Stimulated activated CD8-positive, alpha-beta memory T cell treated with anti-CD3 and anti-CD28 coated beads, Interleukin-12 subunit alpha, Interleukin-12 subunit beta, amount 100 ng/mL, for 1 hour (primary cell): ENCODE measurements around the gene SLC5A2.
"Not testable (repeated sequence)": the region's sequence is repeated elsewhere in the genome, so short reads cannot be mapped to it uniquely, and the experiment has no call there.

Source experiments
- DNase-seq: peaks from one replicate; pipeline ENCODE4 v3.0.0-alpha.2; 2020; ENCODE audit warnings: low read depth

The SLC5A2 gene

DNA sequence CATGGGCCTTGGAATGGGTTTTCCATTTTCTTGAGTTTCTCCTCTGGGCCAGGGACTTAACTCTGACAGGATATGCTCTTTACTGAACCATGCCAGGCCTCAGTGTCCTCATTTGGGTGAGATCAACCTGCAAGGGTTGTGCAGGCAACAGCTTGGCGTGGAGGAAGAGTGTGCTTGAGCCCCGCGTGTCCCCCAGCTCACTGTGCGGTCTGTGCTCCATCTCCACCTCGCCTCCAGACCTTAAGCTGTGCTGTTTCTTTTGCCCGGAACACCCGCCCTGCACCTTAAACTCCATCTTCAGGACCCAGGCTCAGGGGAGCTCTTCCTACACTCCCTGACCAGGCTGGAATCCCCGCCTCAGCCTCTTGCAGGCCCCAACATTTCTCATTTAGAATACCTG lies 15.6 kb downstream of the SLC5A2 start:
- DNase-seq, result no peak

- no peak for DNase-seq
Observed at GRCh38 chr16:31499928-31500327, 17.0 kb downstream of the SLC5A2 start.

DNA sequence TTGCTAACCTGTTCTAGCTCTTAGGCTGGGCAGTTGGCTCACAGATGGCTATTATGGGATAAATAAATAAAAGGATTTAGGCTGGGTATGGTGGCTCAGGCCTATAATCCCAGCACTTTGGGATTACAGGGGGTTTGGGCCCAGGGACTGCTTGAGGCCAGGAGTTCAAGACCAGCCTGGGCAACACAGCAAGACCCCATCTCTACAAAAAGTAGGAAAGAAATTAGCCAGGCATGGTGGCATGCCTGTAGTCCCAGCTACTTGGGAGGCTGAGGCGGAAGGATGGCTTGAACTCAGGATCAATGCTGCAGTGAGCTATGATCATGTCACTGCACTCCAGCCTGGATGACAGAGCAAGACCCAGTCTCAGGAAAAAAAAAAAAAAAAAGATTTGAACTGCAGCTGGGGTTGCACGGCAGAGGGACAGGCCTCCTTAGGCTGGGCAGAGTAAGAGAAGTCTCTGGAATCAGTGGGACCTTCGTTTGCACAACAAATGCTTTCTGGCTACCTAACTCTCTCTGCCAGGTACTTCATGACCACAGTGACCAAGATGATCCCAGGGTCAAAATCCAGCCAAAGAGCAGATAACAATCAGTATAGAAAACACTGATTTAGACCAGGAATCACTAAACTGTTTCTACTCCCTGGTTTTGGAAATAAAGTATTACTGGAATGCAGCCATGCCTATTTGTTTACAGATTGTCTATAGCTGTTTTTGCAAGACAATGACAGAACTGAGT lies 18.5 kb downstream of the SLC5A2 start:
- DNase-seq, result no peak

DNA sequence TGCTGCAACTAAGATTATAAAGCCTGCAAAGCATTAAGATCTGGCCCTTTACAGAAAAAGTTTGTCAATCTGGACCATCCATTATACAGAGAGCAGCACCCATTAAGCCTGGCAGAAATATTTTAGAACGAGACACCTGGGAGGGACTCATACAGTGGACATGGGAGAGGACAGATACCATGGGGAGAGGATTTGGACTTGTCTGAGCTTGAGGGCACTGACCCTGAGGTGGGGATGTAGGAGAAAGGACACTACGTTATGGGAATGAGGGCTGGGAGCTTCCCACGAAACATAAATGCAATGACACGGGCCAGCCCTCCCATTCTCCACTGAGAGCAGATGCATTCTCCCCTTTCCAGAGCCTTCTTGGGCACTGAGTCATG lies 19.0 kb downstream of the SLC5A2 start:
- DNase-seq, result no peak

DNA sequence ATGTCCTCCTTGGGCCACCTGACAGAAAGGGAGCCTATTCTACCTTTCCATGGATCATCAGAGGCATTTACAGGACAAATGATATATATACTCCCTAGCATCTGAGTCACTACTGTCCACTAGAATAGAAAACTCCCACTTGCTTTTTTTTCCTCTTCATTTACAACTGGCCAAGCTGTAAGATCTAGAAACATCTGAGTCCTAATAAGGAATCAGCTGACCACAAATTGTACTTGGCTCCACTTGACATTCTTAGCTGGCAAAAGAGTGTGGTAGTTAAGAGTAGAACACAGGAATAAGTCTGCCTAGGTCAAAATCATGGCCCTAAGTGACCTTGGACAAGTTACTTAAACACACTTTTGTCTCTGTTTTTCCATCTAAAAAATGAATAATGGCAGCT lies 20.1 kb downstream of the SLC5A2 start:
- no peak for DNase-seq

DNA sequence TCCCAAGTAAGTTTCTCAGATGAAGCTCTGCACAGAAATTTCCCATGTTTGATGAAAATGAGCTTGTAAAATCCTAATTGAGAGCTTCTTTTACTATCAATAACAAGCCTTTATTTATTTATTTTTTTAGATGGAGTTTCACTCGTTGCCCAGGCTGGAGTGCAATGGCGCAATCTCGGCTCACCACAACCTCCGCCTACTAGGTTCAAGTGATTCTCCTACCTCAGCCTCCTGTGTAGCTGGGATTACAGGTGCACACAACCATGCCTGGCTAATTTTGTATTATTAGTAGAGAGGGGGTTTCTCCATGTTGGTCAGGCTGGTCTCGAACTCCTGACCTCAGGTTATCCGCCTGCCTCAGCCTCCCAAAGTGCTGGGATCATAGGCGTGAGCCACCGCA lies 20.6 kb downstream of the SLC5A2 start:
- not testable (repeated sequence) for DNase-seq

GRCh38 chr16:31504159-31504558 lies 21.2 kb downstream of the SLC5A2 start:
- no peak for DNase-seq

GRCh38 chr16:31505483-31505882 lies 22.6 kb downstream of the SLC5A2 start:
- DNase-seq, result no peak

DNA sequence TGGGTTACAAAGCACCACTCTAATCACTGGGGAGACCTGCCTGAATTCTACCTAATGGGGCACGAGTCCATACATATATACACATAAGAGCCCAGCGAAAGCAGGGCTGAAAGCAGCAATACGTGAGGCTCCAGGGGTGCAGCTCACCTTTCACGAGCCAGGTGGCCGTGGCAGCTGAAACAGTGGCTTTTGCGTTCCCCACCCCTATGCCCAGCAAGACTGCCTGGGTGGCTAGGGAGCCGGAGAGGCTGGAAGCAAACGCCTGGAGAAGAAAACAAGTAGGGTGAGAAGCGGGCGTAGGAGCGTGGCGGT lies 24.6 kb downstream of the SLC5A2 start:
- no peak for DNase-seq

DNA sequence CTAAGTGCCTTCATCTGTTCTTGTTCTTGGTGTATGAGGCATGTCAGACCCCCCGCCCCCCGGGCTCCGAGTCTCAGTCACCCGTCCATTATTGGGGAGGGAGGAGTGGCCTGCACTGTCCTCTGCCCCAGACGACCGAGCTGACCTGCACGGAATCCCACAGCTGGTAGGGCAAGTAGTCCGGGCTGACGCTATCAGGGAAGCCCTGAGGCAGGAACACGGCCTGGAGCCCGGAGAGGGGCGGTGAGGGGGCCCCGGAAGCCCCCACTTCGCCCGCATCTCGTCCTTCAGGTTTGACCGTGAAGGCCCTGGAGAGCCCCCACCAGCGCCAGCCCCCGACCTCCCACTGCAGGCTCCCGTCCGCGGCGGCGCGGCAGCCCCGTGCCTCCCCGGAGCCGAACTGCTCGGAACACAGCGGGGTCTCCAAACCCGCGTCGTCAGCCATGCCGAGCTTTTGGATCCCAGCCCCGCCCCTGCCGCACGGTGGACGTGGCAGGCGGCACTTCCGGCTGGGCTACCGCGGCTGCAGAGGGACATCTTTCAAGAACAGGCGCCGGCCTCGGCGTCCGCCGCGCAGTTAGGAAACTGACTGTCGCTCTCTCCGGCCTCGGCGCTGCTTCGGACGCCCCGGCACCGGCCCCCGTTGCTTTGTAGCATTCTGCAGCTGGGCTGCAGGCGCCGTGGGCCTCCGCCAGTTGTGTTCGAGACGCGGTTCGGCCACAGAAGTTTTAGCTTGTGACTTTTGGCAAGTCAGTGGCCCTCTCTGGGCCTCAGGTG lies 25.2 kb downstream of the SLC5A2 start, which contains the start of gene RUSF1:
Gene RUSF1 (minus strand): TSS at position 463 of the 777 bp plus-strand sequence. CDS start 18 bp downstream, at position 445.
- peak; percentile 60 for DNase-seq

GRCh38 chr16:31508706-31509195 lies 25.8 kb downstream of the SLC5A2 start:
- no peak for DNase-seq

DNA sequence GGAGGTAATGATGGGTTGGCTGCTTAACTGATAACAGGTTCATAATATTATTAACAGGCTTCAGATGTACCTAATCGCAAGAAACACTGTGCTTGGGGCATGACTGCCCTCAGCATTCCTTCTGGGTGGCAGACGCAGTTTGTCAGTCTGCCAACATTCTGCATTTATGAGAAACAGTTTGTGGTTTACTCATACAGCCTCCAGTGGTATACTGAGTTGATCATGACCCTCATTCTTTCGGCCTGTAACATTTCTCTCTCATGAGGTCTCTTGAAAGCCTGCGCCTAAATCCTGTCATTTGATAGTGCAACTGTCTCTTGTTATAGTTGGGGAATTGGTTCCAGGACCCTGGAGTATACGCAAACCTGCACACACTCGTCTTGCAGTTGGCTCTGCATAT lies 30.2 kb downstream of the SLC5A2 start:
- no peak for DNase-seq

DNA sequence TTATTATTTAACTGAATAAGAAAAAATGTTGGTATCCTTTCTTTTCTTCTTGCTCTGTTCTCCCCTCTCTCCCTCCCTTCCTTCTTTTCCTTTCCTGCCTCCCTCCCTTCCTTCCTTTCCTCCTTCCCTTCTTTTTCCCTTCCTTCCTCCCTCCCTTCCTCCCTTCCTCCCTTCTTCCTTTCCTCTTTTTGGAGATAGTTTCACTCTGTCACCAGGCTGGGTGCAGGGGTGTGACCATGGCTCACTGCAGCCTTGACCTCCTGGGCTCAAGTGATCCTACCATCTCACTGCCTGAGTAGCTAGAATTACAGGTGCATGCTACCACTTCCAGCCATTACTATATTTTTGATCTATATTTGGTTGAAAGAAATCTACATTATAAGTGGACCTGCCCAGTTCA lies 31.0 kb downstream of the SLC5A2 start:
- no peak for DNase-seq

DNA sequence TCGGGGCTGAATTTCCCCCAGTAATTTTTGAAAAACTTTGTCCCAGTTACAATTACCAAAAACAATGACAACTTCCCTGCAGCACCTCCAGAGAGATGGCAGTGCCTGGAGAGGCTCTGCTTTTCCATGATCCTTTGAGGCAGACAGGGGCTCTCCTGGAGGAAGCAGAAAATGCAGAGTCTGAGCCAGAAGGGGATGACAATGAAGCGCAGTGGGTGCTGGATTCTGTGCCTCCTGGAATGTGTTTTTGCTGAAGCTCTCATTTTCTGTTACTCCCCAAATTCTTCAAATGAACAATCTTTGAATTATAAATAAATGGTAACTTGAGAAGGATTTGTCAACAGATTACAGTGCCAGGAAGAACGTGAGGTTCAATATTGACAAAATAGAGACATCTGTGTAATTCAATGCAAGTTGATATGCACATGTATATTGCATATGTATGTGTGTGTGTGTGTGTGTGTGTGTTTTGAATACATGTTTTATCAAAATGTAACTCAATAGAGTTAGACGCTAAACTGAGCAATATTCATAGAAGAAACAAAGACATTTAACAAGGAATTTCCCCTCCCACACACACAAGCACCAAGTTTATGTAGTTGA lies 35.0 kb downstream of the SLC5A2 start:
- no peak for DNase-seq

DNA sequence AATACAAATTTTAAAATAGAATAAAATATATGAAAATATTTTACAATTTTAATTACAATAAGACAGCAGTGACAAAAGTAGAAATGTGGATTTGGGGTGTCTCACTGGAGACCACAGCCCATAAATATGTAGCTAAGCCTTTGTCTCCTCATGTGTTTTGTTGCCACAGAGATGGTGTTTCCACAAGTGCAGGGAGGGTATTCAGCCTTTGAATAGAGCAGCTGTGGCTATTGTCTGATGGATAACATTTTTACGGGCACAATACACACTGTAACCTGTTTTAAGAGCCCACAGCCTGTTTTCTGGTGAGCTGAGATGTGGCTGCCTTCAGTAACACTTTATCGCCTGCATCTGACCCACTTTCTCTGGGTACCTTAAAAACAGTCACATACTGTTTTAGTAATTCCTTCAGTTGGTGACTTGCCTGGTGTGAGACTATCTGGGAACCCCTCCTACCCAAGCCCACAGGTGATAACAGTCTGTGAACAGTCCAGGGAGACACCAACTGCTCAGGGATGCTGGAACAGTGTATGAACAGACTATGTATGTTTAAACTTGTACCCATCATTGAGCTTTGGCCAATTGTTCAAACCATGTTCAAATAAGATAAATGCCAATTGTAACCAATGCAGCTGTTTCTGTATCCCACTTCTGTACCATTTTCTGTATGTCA lies 37.0 kb downstream of the SLC5A2 start:
- no peak for DNase-seq

DNA sequence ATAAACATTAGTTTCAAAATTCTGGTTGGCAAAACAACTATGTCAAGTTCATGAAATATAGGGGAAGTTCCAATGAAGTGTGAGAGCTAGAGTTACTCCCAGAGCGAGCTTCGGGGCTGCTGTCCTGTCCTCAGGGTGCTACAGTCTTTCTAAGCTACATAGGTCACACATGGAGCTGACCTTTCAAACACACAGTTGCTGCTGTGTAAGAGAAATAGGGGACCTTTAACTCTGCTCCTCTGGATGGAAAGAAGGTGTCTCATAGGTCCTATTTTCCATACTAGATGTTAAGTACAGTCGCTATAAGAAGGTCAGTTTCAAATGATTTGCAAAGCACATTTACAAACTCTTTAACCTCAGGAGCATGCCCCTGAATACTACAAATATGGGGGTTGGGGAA lies 38.4 kb downstream of the SLC5A2 start:
- no peak for DNase-seq

GRCh38 chr16:31522071-31522470 lies 39.1 kb downstream of the SLC5A2 start:
- no peak for DNase-seq

- DNase-seq, result not testable (repeated sequence)
Observed at GRCh38 chr16:31523768-31524167, 40.8 kb downstream of the SLC5A2 start.

- no peak for DNase-seq
Observed at GRCh38 chr16:31525113-31525512, 42.2 kb downstream of the SLC5A2 start.

- DNase-seq, result no peak
Observed at GRCh38 chr16:31527734-31528274, 44.9 kb downstream of the SLC5A2 start, which contains the start of gene AHSP. TSS of gene AHSP (plus strand) at chr16:31527900. CDS start at chr16:31528140, 240 bp downstream.

GRCh38 chr16:31528523-31529107 lies 45.7 kb downstream of the SLC5A2 start:
- DNase-seq, result no peak
